A549 treated with GW870086 at 1 μM for 4 hours (cell line): ENCODE results near the gene IPO8. TPM values are rescaled to one million over a fixed set of nuclear protein-coding genes. Genes with fewer than 3 reads are reported as not detected.

ENCODE experiments used
- total RNA-seq: library from RNA; stranded (reverse); fragments of 200-300 nt; extraction: Qiagen RNA extraction; gene quantifications from 5 replicates; pipeline ENCODE4 v1.2.3, GENCODE V29; 2022; ENCODE audit warnings: low read depth

IPO8 gene
- total RNA-seq, result 13.0 to 21.8 TPM (median 20.3 TPM) in 5 replicates

GRCh38 chr12:30695199-30696102, at the start of gene IPO8:
TSS of gene IPO8 (minus strand) at chr12:30695869. CDS start at chr12:30695647, 222 bp downstream.

Other genes starting within 250 kb of the IPO8 start
- gene CAPRIN2, start 59.1 kb upstream of the IPO8 start, total RNA-seq, result 23.5 to 39.2 TPM (median 33.3 TPM) in 5 replicates
- gene TSPAN11, start 230.9 kb upstream of the IPO8 start, total RNA-seq, result 0.09 to 0.20 TPM (median 0.16 TPM) in 5 replicates